Measurements from ENCODE around the gene CIDEA.

CIDEA gene

DNA sequence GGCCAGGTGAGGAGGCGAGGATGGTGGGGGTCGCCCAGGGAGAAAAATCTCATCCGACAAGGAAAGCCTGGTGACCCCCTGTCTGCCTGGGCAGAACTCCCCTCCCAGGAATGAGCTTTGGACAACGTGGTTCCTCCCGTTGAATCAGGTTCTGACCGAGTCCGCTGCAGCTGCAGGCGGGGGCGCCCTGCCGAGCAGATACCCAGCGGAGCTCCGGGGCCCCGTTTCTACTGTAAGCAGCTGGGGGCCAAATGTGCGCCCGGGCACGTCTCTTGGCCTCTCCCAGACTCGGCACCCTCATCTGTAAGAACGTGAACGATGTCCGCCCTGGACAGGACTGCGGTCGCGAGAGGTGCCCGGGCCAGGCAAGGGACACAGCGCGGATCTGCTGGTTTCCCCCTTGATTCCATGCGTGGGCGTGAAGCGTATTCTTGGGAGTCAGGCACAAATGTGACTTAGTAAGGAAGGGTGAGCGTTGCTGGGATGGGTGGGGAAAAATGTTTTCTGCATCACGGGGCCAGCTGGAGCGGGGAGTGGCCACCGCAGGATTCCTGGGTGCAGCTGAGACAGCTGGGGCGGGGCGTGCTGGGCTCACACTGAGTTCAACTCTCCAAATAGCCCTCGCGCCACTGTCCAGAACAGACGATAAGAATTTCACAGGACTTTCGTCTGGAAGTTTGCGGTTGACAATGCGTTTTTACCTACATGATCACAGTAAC is 33.7 kb downstream of the CIDEA start:
- peak; percentile 84 for ATAC-seq
- TF ChIP-seq, protein P1, sequence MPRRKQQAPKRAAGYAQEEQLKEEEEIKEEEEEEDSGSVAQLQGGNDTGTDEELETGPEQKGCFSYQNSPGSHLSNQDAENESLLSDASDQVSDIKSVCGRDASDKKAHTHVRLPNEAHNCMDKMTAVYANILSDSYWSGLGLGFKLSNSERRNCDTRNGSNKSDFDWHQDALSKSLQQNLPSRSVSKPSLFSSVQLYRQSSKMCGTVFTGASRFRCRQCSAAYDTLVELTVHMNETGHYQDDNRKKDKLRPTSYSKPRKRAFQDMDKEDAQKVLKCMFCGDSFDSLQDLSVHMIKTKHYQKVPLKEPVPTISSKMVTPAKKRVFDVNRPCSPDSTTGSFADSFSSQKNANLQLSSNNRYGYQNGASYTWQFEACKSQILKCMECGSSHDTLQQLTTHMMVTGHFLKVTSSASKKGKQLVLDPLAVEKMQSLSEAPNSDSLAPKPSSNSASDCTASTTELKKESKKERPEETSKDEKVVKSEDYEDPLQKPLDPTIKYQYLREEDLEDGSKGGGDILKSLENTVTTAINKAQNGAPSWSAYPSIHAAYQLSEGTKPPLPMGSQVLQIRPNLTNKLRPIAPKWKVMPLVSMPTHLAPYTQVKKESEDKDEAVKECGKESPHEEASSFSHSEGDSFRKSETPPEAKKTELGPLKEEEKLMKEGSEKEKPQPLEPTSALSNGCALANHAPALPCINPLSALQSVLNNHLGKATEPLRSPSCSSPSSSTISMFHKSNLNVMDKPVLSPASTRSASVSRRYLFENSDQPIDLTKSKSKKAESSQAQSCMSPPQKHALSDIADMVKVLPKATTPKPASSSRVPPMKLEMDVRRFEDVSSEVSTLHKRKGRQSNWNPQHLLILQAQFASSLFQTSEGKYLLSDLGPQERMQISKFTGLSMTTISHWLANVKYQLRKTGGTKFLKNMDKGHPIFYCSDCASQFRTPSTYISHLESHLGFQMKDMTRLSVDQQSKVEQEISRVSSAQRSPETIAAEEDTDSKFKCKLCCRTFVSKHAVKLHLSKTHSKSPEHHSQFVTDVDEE (CRISPR knock-in tag; IDR thresholded peaks at IDR 0.05), result no peak
- TF ChIP-seq ZNF8 (CRISPR knock-in tag; IDR thresholded peaks at IDR 0.05) (no peak), TOX (CRISPR knock-in tag; IDR thresholded peaks at IDR 0.05; ENCODE audit: borderline replicate concordance) (no peak), OSR1 (CRISPR knock-in tag; IDR thresholded peaks at IDR 0.05) (no peak), CSDC2 (CRISPR knock-in tag; IDR thresholded peaks at IDR 0.05) (no peak), ARNTL (CRISPR knock-in tag; IDR thresholded peaks at IDR 0.05; ENCODE audit: borderline replicate concordance, low read depth) (no peak), TCF4 (CRISPR knock-in tag; IDR thresholded peaks at IDR 0.05; ENCODE audit: borderline replicate concordance) (no peak), ESRRG (CRISPR knock-in tag; IDR thresholded peaks at IDR 0.05) (no peak), ZNF70 (CRISPR knock-in tag; IDR thresholded peaks at IDR 0.05) (no peak)
- TF ChIP-seq, protein P2, sequence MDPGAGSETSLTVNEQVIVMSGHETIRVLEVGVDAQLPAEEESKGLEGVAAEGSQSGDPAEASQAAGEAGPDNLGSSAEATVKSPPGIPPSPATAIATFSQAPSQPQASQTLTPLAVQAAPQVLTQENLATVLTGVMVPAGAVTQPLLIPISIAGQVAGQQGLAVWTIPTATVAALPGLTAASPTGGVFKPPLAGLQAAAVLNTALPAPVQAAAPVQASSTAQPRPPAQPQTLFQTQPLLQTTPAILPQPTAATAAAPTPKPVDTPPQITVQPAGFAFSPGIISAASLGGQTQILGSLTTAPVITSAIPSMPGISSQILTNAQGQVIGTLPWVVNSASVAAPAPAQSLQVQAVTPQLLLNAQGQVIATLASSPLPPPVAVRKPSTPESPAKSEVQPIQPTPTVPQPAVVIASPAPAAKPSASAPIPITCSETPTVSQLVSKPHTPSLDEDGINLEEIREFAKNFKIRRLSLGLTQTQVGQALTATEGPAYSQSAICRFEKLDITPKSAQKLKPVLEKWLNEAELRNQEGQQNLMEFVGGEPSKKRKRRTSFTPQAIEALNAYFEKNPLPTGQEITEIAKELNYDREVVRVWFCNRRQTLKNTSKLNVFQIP (CRISPR knock-in tag; IDR thresholded peaks at IDR 0.05; ENCODE audit: borderline replicate concordance, low read depth), result no peak

DNA sequence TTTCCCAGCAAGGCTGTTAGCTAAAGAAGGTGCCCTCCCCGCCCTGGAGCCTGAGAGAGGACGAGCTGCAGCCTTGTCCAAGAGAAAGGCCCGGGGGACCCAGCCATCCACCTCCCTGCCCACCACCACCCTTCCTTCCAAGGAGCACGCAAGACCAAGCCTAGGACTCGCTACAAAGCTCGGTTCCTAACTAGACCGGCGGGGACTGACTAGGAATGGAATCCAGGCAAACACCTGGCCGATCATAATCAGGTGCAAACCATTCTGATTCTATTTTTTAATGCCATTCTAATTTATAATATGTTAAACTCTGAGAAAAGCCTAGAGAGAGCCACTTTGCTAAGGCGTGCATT is 34.2 kb downstream of the CIDEA start:
- no peak for TF ChIP-seq ZC3H10 (CRISPR knock-in tag; IDR thresholded peaks at IDR 0.05)
- no peak for TF ChIP-seq ARNTL (CRISPR knock-in tag; IDR thresholded peaks at IDR 0.05; ENCODE audit: borderline replicate concordance, low read depth)
- TF ChIP-seq ZNF70 (CRISPR knock-in tag; IDR thresholded peaks at IDR 0.05), result no peak
- TF ChIP-seq, protein P1 (CRISPR knock-in tag; IDR thresholded peaks at IDR 0.05), result no peak
- peak; percentile 42 for ATAC-seq

DNA sequence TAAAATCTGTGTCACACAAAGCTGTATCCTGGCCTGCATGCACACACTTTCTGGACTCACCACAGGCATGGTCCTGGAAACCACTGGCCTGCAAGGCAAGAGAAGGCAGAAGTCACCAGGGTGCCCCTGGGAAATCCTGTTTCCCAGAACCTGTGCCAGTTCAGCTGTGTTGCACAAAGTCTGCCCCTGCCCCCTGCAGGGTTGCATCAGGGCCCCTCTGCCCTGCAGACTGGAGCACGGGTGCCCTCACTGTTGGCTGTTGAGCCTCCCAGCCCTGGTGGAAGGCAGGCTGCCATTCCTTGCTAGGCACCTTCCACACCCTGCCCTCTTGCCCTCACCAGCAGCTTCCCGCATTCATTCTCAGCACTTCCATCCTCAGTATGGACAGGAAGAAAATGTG is 35.9 kb downstream of the CIDEA start:
- no peak for ATAC-seq
- TF ChIP-seq, protein P1 (CRISPR knock-in tag; IDR thresholded peaks at IDR 0.05), result no peak
- TF ChIP-seq GLIS3 (CRISPR knock-in tag; IDR thresholded peaks at IDR 0.05) (no peak), PPARA (CRISPR knock-in tag; IDR thresholded peaks at IDR 0.05; ENCODE audit: borderline replicate concordance) (no peak), TCF4 (CRISPR knock-in tag; IDR thresholded peaks at IDR 0.05; ENCODE audit: borderline replicate concordance) (no peak), BACH2 (CRISPR knock-in tag; IDR thresholded peaks at IDR 0.05; ENCODE audit: borderline replicate concordance) (no peak), TOX (CRISPR knock-in tag; IDR thresholded peaks at IDR 0.05; ENCODE audit: borderline replicate concordance) (no peak), ZFP30 (CRISPR knock-in tag; IDR thresholded peaks at IDR 0.05) (no peak), ZNF8 (CRISPR knock-in tag; IDR thresholded peaks at IDR 0.05) (no peak), ZFP3 (CRISPR knock-in tag; IDR thresholded peaks at IDR 0.05) (no peak)
- TF ChIP-seq, protein P3, sequence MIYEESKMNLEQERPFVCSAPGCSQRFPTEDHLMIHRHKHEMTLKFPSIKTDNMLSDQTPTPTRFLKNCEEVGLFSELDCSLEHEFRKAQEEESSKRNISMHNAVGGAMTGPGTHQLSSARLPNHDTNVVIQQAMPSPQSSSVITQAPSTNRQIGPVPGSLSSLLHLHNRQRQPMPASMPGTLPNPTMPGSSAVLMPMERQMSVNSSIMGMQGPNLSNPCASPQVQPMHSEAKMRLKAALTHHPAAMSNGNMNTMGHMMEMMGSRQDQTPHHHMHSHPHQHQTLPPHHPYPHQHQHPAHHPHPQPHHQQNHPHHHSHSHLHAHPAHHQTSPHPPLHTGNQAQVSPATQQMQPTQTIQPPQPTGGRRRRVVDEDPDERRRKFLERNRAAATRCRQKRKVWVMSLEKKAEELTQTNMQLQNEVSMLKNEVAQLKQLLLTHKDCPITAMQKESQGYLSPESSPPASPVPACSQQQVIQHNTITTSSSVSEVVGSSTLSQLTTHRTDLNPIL (CRISPR knock-in tag; IDR thresholded peaks at IDR 0.05; ENCODE audit: low read depth), result no peak
- TF ChIP-seq, protein P4, sequence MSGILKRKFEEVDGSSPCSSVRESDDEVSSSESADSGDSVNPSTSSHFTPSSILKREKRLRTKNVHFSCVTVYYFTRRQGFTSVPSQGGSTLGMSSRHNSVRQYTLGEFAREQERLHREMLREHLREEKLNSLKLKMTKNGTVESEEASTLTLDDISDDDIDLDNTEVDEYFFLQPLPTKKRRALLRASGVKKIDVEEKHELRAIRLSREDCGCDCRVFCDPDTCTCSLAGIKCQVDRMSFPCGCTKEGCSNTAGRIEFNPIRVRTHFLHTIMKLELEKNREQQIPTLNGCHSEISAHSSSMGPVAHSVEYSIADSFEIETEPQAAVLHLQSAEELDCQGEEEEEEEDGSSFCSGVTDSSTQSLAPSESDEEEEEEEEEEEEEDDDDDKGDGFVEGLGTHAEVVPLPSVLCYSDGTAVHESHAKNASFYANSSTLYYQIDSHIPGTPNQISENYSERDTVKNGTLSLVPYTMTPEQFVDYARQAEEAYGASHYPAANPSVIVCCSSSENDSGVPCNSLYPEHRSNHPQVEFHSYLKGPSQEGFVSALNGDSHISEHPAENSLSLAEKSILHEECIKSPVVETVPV (CRISPR knock-in tag; IDR thresholded peaks at IDR 0.05), result no peak
